ENCODE measurements around the gene MRPL42.
"Not testable (repeated sequence)": the region's sequence is repeated elsewhere in the genome, so short reads cannot be mapped to it uniquely, and the experiment has no call there.

MRPL42 gene

DNA sequence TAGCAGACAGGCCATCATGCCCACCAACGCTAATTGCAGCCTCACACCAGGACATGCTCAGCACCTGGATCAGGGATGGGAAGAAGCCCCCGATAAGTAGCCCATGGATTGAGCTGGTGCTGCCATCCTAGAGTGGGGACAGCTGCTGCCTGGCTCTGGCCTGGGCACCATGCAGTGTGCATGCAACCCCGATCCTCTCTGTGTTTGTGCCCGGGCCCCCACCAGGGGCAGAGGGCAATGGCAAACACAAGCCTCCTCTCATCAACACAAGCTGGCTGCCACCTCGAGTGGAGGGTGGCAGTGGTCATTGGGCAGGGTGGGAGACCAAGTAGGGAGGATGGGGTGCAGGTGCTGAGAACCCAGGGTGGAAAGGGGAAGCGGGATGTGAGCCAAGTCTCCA is 81.9 kb downstream of the MRPL42 start:
- 82 to 97% methylated on average over 3 to 4 of the region's 6 CpGs for WGBS, 2 experiments (ENCODE audit: insufficient coverage in 2 of 2)

GRCh38 chr12:93550748-93551611 is 83.7 kb downstream of the MRPL42 start:
- Histone ChIP-seq H3K27ac (ENCODE audit: low read depth, low read length, severe bottlenecking) (no peak overlapping the region), H3K36me3 (ENCODE audit: control insufficient read depth, insufficient read depth, low read length) (peaks cover 15% of the 10 kb centered on the region), H3K4me3 (ENCODE audit: extremely low read depth, insufficient read depth, low read length, poor library complexity, severe bottlenecking) (no peak overlapping the region), H3K9me3 (ENCODE audit: control insufficient read depth, low read length) (peaks cover 5% of the 10 kb centered on the region), H3K4me1 (ENCODE audit: control insufficient read depth, insufficient read depth, low read length, poor library complexity, severe bottlenecking) (no peaks in the 10 kb centered on the region)
- WGBS, 2 experiments (ENCODE audit: insufficient coverage in 2 of 2) = 87 to 89% methylated on average over 9 of the region's 11 CpGs

More for the DNA sequence above, 81.9 kb downstream of the MRPL42 start:
- Histone ChIP-seq H3K27ac (ENCODE audit: low read depth, low read length, severe bottlenecking) (no peak overlapping the region), H3K9me3 (ENCODE audit: control insufficient read depth, low read length) (peaks cover 5% of the 10 kb centered on the region), H3K4me3 (ENCODE audit: extremely low read depth, insufficient read depth, low read length, poor library complexity, severe bottlenecking) (no peak overlapping the region), H3K4me1 (ENCODE audit: control insufficient read depth, insufficient read depth, low read length, poor library complexity, severe bottlenecking) (no peaks in the 10 kb centered on the region), H3K36me3 (ENCODE audit: control insufficient read depth, insufficient read depth, low read length) (peaks cover 19% of the 10 kb centered on the region)

DNA sequence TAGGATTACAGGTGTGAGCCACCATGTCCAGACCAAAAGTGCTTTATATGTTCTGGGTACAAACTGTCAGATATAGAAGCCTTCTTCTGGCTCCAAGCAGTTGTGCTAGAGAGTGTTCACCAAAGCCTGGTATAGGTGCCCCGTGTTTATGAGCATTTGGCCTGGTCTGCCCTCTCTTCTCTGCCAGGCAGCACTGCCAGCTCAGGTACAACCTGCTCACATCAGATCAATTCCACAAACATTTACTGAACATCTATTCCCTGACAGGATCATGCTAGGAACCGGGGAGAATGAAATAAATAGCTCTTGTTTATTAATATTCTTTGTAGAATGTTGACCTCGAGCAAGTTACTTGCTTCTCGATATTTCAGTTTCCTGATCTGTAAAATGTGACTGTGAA is 85.1 kb downstream of the MRPL42 start:
- WGBS, 2 experiments (ENCODE audit: insufficient coverage in 2 of 2) = 80 to 100% methylated on average over 1 of the region's 4 CpGs
- H3K4me3 ChIP-seq (ENCODE audit: extremely low read depth, insufficient read depth, low read length, poor library complexity, severe bottlenecking) = no peak overlapping the region
- no peak overlapping the region for H3K27ac ChIP-seq (ENCODE audit: low read depth, low read length, severe bottlenecking)

GRCh38 chr12:93557879-93558278 is 90.6 kb downstream of the MRPL42 start:
- not testable (repeated sequence) for H3K4me1 ChIP-seq (ENCODE audit: control insufficient read depth, insufficient read depth, low read length, poor library complexity, severe bottlenecking); H3K27ac ChIP-seq (ENCODE audit: low read depth, low read length, severe bottlenecking); H3K36me3 ChIP-seq (ENCODE audit: control insufficient read depth, insufficient read depth, low read length); H3K4me3 ChIP-seq (ENCODE audit: extremely low read depth, insufficient read depth, low read length, poor library complexity, severe bottlenecking)
- H3K9me3 ChIP-seq (ENCODE audit: control insufficient read depth, low read length) = peaks cover 16% of the 10 kb centered on the region

More for the DNA sequence above, 85.1 kb downstream of the MRPL42 start:
- H3K36me3 ChIP-seq (ENCODE audit: control insufficient read depth, insufficient read depth, low read length) = peaks cover 17% of the 10 kb centered on the region
- peaks cover 5% of the 10 kb centered on the region for H3K9me3 ChIP-seq (ENCODE audit: control insufficient read depth, low read length)
- no peaks in the 10 kb centered on the region for H3K4me1 ChIP-seq (ENCODE audit: control insufficient read depth, insufficient read depth, low read length, poor library complexity, severe bottlenecking)

- peaks cover 11% of the 10 kb centered on the region for H3K9me3 ChIP-seq (ENCODE audit: control insufficient read depth, low read length)
- not testable (repeated sequence) for H3K27ac ChIP-seq (ENCODE audit: low read depth, low read length, severe bottlenecking); H3K36me3 ChIP-seq (ENCODE audit: control insufficient read depth, insufficient read depth, low read length); H3K4me3 ChIP-seq (ENCODE audit: extremely low read depth, insufficient read depth, low read length, poor library complexity, severe bottlenecking); H3K4me1 ChIP-seq (ENCODE audit: control insufficient read depth, insufficient read depth, low read length, poor library complexity, severe bottlenecking)
- WGBS, 2 experiments (ENCODE audit: insufficient coverage in 2 of 2) = no CpG with 5 or more reads among the region's 1 CpG
Measured at GRCh38 chr12:93558685-93559084, 91.4 kb downstream of the MRPL42 start.

DNA sequence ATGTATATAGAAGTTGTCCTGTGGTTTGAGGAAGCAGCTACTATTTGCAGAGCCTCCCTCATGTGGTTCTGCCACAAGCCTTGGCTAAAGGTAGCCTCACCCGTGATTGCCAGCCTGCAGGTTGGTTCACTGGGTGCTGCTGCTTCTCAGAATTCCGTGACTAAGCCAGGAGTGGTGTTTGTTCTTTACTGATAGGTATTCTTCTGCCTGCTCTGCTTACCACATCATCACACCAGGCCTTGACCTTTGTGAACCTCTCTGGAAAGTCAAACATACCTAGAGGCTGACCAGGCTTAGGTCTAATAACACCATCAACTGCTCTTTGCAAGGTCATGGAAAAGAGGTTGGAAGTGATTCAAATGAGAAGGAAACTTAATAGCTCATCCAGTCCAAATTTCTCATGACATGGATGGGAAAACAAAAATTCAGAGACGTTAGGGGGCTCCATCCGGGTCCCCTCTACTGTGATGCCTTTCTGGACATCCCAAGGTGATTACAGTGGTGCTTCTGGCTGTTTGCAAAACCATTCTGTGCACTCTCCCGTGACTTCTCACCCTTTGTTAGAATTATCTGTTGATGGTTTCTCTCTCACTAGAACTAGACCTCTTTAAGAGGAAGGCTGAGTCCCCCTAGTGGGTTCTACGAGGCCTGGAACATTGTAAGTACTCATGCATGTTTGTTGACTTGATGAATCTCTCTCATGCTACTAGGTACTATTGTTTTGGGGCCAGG is 96.7 kb downstream of the MRPL42 start:
- WGBS, 2 experiments (ENCODE audit: insufficient coverage in 2 of 2) = 95% methylated on average over 3 to 4 of the region's 6 CpGs

DNA sequence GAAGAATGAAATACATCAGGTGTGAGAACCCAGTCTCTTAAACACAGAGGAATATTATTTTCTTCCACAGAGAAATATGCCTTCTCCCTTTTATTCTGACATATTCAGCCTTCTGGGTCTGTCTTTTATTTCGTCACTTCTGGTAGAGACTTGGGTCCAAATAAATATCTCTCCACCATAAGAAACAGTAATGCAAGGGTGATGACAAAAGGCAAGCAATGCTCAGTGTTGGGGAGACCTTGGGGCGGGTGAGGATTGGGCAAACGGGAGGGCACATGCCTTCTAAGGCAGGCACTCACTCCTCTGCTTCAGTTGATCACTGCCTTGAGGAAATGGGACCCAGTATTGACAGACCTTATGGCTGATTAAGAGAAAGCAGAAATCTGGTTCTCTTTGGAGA is 98.4 kb downstream of the MRPL42 start:
- H3K9me3 ChIP-seq (ENCODE audit: control insufficient read depth, low read length) = no peaks in the 10 kb centered on the region
- 90 to 92% methylated on average over 2 of the region's 3 CpGs for WGBS, 2 experiments (ENCODE audit: insufficient coverage in 2 of 2)
- no peak overlapping the region for H3K27ac ChIP-seq (ENCODE audit: low read depth, low read length, severe bottlenecking)
- H3K4me1 ChIP-seq (ENCODE audit: control insufficient read depth, insufficient read depth, low read length, poor library complexity, severe bottlenecking) = no peaks in the 10 kb centered on the region
- H3K36me3 ChIP-seq (ENCODE audit: control insufficient read depth, insufficient read depth, low read length) = peaks cover 20% of the 10 kb centered on the region
- no peak overlapping the region for H3K4me3 ChIP-seq (ENCODE audit: extremely low read depth, insufficient read depth, low read length, poor library complexity, severe bottlenecking)

More for the DNA sequence above, 96.7 kb downstream of the MRPL42 start:
- Histone ChIP-seq H3K9me3 (ENCODE audit: control insufficient read depth, low read length) (no peaks in the 10 kb centered on the region), H3K36me3 (ENCODE audit: control insufficient read depth, insufficient read depth, low read length) (peaks cover 20% of the 10 kb centered on the region), H3K4me1 (ENCODE audit: control insufficient read depth, insufficient read depth, low read length, poor library complexity, severe bottlenecking) (no peaks in the 10 kb centered on the region), H3K4me3 (ENCODE audit: extremely low read depth, insufficient read depth, low read length, poor library complexity, severe bottlenecking) (no peak overlapping the region), H3K27ac (ENCODE audit: low read depth, low read length, severe bottlenecking) (no peak overlapping the region)
